Stimulated activated CD8-positive, alpha-beta memory T cell treated with anti-CD3 and anti-CD28 coated beads, Interleukin-2, amount 100 ng/mL, for 1 hour (primary cell): ENCODE results near the gene PPA1.
"Not testable (repeated sequence)": the region's sequence is repeated elsewhere in the genome, so short reads cannot be mapped to it uniquely, and the experiment has no call there.

Experiments
- DNase-seq, 2 donors: peaks; one replicate each; pipeline ENCODE4 v3.0.0-alpha.2; 2020; ENCODE audit warnings: low read depth in 2 of 2

PPA1 gene

GRCh38 chr10:70212277-70212676, 21.0 kb downstream of the PPA1 start:
- no peak for DNase-seq

GRCh38 chr10:70206762-70207161, 26.5 kb downstream of the PPA1 start:
- no peak for DNase-seq

DNA sequence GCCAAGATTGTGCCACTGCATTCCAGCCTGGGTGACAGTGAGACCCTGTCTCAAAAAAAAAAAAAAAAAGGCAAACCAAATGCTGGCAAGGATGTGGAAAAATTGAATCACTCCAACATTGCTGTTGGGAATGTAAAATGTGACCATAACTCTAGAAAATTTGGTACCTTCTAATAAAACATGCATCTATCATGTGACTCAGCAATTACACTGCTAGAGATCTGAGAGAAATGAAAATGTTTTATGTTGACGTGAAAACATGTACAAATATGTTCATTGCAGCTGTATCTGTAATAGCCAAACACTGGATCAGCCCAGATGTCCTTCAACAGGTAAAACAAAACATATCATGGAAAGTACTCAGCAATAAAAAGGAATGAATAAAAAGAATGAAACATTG, 32.1 kb downstream of the PPA1 start:
- DNase-seq = no peak

GRCh38 chr10:70198696-70199466, 34.3 kb downstream of the PPA1 start:
- DNase-seq = no peak

GRCh38 chr10:70197235-70197945, 35.8 kb downstream of the PPA1 start:
- no peak for DNase-seq

GRCh38 chr10:70193391-70193844, 39.8 kb downstream of the PPA1 start:
- DNase-seq = no peak

DNA sequence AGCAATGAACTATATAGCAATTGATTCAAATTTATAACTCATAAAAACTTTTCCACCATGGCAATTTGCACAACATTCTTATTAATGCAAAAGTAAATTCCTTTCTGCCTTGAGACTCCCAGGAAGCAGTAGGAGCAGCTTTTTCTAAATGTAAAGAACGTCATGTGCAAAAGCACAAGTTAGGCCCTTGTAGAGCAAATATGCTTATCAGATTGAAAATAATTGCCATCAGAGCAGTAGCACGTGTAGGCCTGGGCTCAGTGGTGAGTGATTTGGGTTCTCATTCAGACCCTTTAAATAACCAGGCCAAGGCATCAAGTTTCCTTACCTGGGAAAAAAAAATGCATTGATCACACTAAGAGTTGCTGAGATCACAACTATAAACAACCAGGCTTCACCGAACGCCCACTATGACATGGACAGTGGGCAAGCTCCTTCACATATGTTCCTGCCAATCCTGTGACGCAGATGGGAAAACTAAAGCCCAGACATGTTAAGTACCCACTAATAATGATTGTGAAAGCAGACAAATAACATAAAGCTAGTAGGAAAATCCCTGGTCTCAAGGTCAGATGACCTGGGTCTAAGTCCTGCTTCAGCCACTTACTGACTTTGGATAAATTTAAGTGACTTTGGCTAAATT, 40.8 kb downstream of the PPA1 start:
- DNase-seq = no peak

- no peak for DNase-seq
Observed at GRCh38 chr10:70191972-70192305, 41.3 kb downstream of the PPA1 start.

DNA sequence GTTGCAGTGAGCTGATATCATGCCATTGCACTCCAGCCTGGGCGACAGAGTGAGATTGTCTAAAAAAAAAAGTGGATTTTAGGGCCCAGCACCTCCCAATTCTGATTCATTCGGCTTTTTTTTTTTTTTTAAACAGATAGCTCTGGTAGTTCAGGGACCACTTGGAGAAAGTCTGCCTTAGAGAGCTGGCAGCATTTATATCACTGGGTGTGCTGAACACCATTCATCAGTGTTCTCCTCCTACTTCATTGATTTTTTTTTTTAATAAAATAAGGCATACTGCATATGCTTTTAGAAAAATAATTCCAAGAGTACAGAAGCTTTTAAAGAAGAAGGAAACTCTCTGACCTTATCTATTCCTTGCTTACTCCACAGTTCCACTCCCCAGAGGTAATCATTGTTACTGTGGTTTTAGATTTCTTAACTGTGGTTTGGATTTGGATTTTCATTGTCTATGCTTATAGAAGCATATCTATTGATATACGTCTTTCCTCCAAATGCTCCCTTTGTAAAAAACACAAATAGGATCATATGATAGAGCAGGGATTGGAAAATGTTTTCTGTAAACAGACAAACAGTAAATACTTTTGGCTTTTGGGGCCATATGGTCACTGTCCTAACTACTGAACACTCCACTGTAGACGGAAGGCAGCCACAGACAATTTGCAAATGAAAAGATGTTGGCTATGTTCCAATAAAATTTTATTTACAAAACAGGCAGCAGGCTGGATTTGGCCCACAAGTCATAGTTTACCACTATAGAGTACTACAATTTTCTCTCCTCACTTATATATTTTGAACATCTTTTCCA, 41.9 kb downstream of the PPA1 start:
- no peak for DNase-seq

GRCh38 chr10:70190581-70190980, 42.6 kb downstream of the PPA1 start:
- no peak for DNase-seq

GRCh38 chr10:70190102-70190501, 43.1 kb downstream of the PPA1 start:
- DNase-seq = no peak

GRCh38 chr10:70188768-70189167, 44.5 kb downstream of the PPA1 start:
- no peak for DNase-seq

- no peak for DNase-seq
Observed at GRCh38 chr10:70186571-70186970, 46.7 kb downstream of the PPA1 start.

GRCh38 chr10:70186090-70186489, 47.1 kb downstream of the PPA1 start:
- DNase-seq = no peak

DNA sequence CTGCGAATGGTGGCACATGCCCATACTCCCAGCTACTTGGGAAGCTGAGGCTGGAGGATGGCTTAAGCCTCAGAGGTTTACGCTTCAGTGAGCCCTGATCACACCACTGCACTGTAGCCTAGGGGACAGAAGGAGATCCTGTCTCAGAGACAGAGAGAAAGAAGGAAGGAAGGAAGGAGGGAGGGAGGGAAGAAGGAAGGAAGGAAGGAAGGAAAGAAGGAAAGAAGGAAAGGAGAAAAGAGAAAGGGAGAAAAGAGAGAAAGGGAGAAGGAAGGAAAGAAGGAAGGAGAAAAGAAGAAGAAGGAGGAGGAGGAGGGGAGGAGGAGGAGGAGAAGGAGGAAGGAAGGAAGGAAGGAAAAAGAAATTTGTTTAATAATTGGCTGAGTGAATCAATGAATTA, 49.9 kb downstream of the PPA1 start:
- no peak for DNase-seq

DNA sequence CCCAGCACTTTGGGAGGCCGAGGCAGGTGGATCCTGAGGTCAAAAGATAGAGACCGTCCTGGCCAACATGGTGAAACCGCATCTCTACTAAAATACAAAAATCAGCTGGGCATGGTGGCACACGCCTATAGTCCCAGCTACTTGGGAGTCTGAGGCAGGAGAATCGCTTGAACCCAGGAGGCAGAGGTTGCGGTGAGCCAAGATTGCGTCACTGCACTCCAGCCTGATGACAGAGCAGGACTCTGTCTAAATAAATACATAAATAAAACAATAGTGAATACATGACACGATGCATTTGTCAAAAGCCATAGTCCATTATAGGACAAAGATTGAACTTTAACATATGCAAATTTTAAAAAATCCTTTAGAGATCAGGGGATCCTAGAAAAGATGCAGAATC, 54.0 kb downstream of the PPA1 start:
- not testable (repeated sequence) for DNase-seq

- DNase-seq = no peak
Observed at GRCh38 chr10:70178139-70178725, 55.0 kb downstream of the PPA1 start.

DNA sequence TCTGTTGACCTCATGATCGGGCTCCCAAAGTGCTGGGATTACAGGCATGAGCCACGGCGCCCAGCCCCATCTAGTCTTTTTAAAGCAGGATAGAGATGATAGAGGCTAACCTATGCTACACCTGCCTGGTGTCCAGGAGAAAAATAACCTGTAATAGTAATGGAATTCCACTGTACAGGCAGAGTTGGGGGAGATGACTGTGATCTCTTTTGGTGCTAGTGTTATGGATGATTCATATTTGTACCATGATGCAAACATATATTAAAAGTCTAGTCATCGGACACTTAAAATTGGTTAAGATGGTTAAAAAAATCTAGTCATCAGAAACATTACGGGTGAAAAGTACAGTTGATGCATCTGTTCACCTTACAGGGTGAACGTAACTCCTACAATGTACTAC, 56.8 kb downstream of the PPA1 start:
- no peak for DNase-seq

GRCh38 chr10:70175516-70175915, 57.7 kb downstream of the PPA1 start:
- no peak for DNase-seq

DNA sequence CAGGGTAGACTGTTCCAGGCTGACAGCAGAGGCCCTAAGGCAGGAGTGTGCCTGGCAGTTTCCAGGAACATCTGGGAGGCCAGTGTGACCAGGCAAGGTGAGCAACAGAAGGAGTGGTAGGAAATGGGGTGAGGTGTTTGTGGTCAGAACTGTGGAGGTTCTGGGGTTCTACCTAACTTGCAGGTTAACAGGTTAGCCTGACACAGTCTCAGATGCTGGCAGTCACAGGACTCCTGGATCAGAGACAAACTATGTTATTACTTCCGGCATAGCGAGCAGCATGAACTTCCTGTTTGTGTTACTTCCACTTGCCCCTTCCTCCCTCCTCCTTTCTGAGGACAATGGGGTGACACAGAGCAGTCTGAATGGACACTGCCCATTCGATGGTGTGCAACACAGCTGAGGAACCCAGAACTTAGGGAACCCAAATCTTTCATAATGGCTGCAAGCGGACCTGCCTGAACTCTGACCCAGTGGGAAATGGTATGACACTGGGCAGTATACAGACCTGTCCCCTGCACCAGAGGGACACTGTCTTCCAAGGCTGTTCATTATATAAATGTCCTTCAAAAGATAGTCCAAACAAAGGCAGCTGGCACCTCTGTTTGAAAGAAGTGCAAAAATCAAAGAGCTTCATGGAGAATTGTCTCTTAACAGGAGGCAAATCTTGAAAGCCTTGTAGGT, 59.0 kb downstream of the PPA1 start:
- DNase-seq = no peak
